Caco-2 (cell line): ENCODE measurements around the gene CGRRF1. TPM values are rescaled to one million over a fixed set of nuclear protein-coding genes. Genes with fewer than 3 reads are reported as not detected.

ENCODE experiments used
- BruUV-seq: library from RNA; stranded (reverse); fragments of 400-500 nt; replicated peaks from 2 replicates; lab custom pipeline; 2021; lab: Mats Ljungman, UMichigan
- CTCF ChIA-PET: fragments of 300-600 bp; sonication (Branson Sonifier 250); formaldehyde crosslinking; loops from one replicate; lab custom pipeline; 2022; ENCODE audit warnings: antibody characterized with exemption; lab: Charles Lee
- POLR2A ChIA-PET: fragments of 300-600 bp; sonication (Branson Sonifier 250); formaldehyde crosslinking; loops from one replicate; lab custom pipeline; 2022; ENCODE audit warnings: antibody characterized with exemption; lab: Charles Lee
- DNase-seq, 2 experiments: peaks; one replicate each; pipeline versions ENCODE4 v3.0.0 to v3.0.0-alpha.2; 2020 to 2022
- H3K27me3 ChIP-seq: replicated peaks from 2 replicates; pipeline ENCODE4 v1.6.0; 2011; ENCODE audit warnings: low read length; ENCODE audit not compliant: control insufficient read depth, insufficient read depth
- H3K36me3 ChIP-seq: 2 replicates; pipeline ENCODE4 v1.5.1; 2011; ENCODE audit warnings: low read length; ENCODE audit not compliant: control insufficient read depth, insufficient read depth
- H3K4me1 ChIP-seq: fragments of 250-450 bp; sonication (Bioruptor Pico); 2 replicates; pipeline ENCODE4 v1.5.1; 2020; ENCODE audit warnings: mild to moderate bottlenecking
- H3K4me3 ChIP-seq: 2 replicates; pipeline ENCODE4 v1.5.1; 2011; ENCODE audit warnings: low read depth, mild to moderate bottlenecking, control low read depth, low read length
- H3K9me3 ChIP-seq: fragments of 250-450 bp; sonication (Bioruptor Pico); 2 replicates; pipeline ENCODE4 v1.5.1; 2020; ENCODE audit warnings: mild to moderate bottlenecking, moderate library complexity
- H3K27ac Mint-ChIP-seq: one replicate; pipeline ENCODE4 v1.8.0; 2022; ENCODE audit warnings: mixed read lengths; ENCODE audit not compliant: unreplicated experiment
- H3K27me3 Mint-ChIP-seq: one replicate; pipeline ENCODE4 v1.8.0; 2022; ENCODE audit warnings: mixed read lengths; ENCODE audit not compliant: insufficient read depth, unreplicated experiment
- H3K36me3 Mint-ChIP-seq: one replicate; pipeline ENCODE4 v1.8.0; 2022; ENCODE audit warnings: mild to moderate bottlenecking, mixed read lengths; ENCODE audit not compliant: insufficient read depth, unreplicated experiment
- H3K4me1 Mint-ChIP-seq: one replicate; pipeline ENCODE4 v1.8.0; 2022; ENCODE audit warnings: low read depth, mixed read lengths; ENCODE audit not compliant: unreplicated experiment
- H3K4me3 Mint-ChIP-seq: one replicate; pipeline ENCODE4 v1.8.0; 2022; ENCODE audit warnings: mild to moderate bottlenecking, moderate library complexity, mixed read lengths; ENCODE audit not compliant: unreplicated experiment
- H3K9me3 Mint-ChIP-seq: one replicate; pipeline ENCODE4 v1.8.0; 2022; ENCODE audit warnings: mixed read lengths; ENCODE audit not compliant: unreplicated experiment
- CTCF ChIP-seq, 2 experiments: fragments of 200-600 bp in 1 of 2; IDR thresholded peaks; 1 replicate in 1 of 2; 2 replicates in 1 of 2; pipeline versions ENCODE4 v1.5.1 to v1.8.0; 2011 to 2022; ENCODE audit warnings: antibody characterized with exemption in 1 of 2, control low read depth in 1 of 2, inconsistent platforms in 1 of 2, low read depth in 1 of 2, low read length in 1 of 2, mild to moderate bottlenecking in 1 of 2, moderate library complexity in 1 of 2; ENCODE audit not compliant: insufficient read depth in 1 of 2, severe bottlenecking in 1 of 2, unreplicated experiment in 1 of 2
- intact Hi-C: fragments of 100-400 bp; cut with micrococcal nuclease; formaldehyde crosslinking; loops from one replicate; pipeline ENCODE4 v1.10.0; 2022; ENCODE audit not compliant: unreplicated experiment
- total RNA-seq: library from RNA; stranded (reverse); gene quantifications from 2 replicates; pipeline ENCODE4 v1.2.3, GENCODE V29; 2022

CGRRF1 gene
- total RNA-seq, 1 experiment from 2014 or later: 12.3 TPM

DNA sequence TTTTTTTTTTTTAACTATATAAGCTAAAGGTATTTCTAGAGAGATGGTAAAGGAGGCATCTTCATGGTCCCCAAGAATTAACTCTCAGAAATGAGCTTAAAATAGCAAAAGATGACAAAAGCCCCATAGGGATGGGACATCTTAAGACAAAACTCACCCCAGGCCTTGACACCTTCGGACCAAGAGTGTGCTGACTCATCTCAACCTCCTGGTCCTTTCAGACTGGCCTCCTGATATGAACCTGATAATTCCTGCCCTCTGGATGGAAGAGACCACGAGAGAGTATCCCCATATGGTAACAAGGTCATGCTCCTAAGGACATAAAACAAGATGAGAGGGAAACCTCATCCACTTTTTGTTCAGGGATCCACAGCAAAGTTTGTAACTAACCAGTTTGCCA lies 12.5 kb upstream of the CGRRF1 start:
- ChIA-PET CTCF (no interaction called here), POLR2A (no interaction called here)
- BruUV-seq: no TSS peak
- DNase-seq: no peak
- Mint-ChIP-seq H3K4me1 (peaks cover 9% of the 10 kb centered on the region), H3K27ac (no peak overlapping the region), H3K36me3 (no peaks in the 10 kb centered on the region), H3K4me3 (no peak overlapping the region), H3K9me3 (peaks cover 12% of the 10 kb centered on the region), H3K27me3 (no peaks in the 10 kb centered on the region)
- Histone ChIP-seq H3K4me1 (peaks cover 11% of the 10 kb centered on the region), H3K9me3 (no peaks in the 10 kb centered on the region), H3K36me3 (no peaks in the 10 kb centered on the region), H3K27me3 (no peaks in the 10 kb centered on the region), H3K4me3 (no peak overlapping the region)
- no peak for TF ChIP-seq CTCF (IDR thresholded peaks at IDR 0.05; ENCODE audit: insufficient read depth in 1 of 2, low read depth in 1 of 2, low read length in 1 of 2, severe bottlenecking in 1 of 2, unreplicated experiment in 1 of 2)
- intact Hi-C loops: no loop called here

DNA sequence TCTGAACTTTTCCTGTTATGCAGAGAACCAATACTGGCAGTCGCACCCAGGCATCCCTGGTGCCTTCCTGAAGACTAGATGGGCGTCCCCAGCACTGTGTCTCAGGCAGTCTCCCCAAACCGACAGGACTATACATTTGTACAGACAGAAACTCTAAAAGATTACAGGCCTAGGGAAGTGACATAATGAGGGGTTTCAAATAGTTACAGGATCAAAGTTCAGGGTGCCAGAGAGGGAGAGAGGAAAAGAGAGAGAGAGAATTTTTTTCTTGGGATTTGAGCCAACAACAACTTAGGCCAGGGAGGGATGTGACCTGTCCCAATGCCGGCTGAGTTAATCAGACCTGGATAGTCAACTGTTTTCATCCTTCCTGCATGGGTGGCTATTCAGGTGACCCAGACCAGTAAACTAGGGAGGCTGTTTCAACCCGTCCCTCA lies 11.6 kb upstream of the CGRRF1 start:
- no peaks in the 10 kb centered on the region for H3K27me3 Mint-ChIP-seq
- H3K36me3 Mint-ChIP-seq: no peaks in the 10 kb centered on the region
- no peak overlapping the region for H3K4me3 Mint-ChIP-seq
- Histone ChIP-seq H3K27me3 (no peaks in the 10 kb centered on the region), H3K4me1 (peaks cover 11% of the 10 kb centered on the region), H3K4me3 (no peak overlapping the region), H3K9me3 (no peaks in the 10 kb centered on the region), H3K36me3 (no peaks in the 10 kb centered on the region)
- CTCF ChIA-PET: no interaction called here
- POLR2A ChIA-PET: no interaction called here
- no peak for DNase-seq
- H3K27ac Mint-ChIP-seq: no peak overlapping the region
- no peak for TF ChIP-seq CTCF (IDR thresholded peaks at IDR 0.05; ENCODE audit: insufficient read depth in 1 of 2, low read depth in 1 of 2, low read length in 1 of 2, severe bottlenecking in 1 of 2, unreplicated experiment in 1 of 2)
- H3K4me1 Mint-ChIP-seq: peaks cover 9% of the 10 kb centered on the region
- peaks cover 12% of the 10 kb centered on the region for H3K9me3 Mint-ChIP-seq
- BruUV-seq: no TSS peak
- intact Hi-C loops: no loop called here

- H3K36me3 Mint-ChIP-seq: no peaks in the 10 kb centered on the region
- Histone ChIP-seq H3K36me3 (no peaks in the 10 kb centered on the region), H3K4me3 (no peak overlapping the region), H3K27me3 (no peaks in the 10 kb centered on the region), H3K4me1 (peaks cover 11% of the 10 kb centered on the region), H3K9me3 (no peaks in the 10 kb centered on the region)
- H3K4me3 Mint-ChIP-seq: no peak overlapping the region
- intact Hi-C loops: no loop called here
- H3K4me1 Mint-ChIP-seq: peaks cover 9% of the 10 kb centered on the region
- BruUV-seq: no TSS peak
- no peak for DNase-seq
- ChIA-PET POLR2A (no interaction called here), CTCF (no interaction called here)
- peaks cover 12% of the 10 kb centered on the region for H3K9me3 Mint-ChIP-seq
- H3K27ac Mint-ChIP-seq: no peak overlapping the region
- H3K27me3 Mint-ChIP-seq: no peaks in the 10 kb centered on the region
- no peak for TF ChIP-seq CTCF (IDR thresholded peaks at IDR 0.05; ENCODE audit: insufficient read depth in 1 of 2, low read depth in 1 of 2, low read length in 1 of 2, severe bottlenecking in 1 of 2, unreplicated experiment in 1 of 2)
Observed at GRCh38 chr14:54498579-54498978, 11.1 kb upstream of the CGRRF1 start.
